HG03280 (cell line): ENCODE results near the gene C2orf92.
"Not testable (repeated sequence)": the region's sequence is repeated elsewhere in the genome, so short reads cannot be mapped to it uniquely, and the experiment has no call there.

Experiments used
- ATAC-seq: cut with Tn5 transposase; IDR thresholded peaks from one replicate; pipeline ENCODE4 v1.9.1; 2021; ENCODE audit warnings: mild to moderate bottlenecking, moderate library complexity; ENCODE audit not compliant: unreplicated experiment

Gene C2orf92

GRCh38 chr2:97669448-97669847 lies at the start of gene C2orf92:
C2orf92 (plus strand) TSS chr2:97669713; CDS start chr2:97669789, 76 bp downstream.
- no peak for ATAC-seq

DNA sequence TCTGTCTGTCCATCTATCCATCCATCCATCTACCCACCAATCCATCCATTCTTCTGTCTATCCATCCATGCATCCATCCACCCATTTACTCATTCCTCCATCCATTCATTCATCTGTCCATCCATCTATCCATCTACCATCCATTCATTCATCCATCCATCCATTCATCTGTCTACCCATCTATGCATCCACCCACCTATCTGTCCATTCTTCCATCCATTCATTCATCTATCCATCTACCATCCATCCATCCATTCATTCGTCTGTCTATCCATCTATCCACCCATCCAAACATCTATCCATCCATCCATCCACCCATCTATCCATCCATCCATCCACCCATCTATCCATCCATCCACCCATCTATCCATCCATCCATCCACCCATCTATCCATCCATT lies 49.0 kb upstream of the C2orf92 start:
- not testable (repeated sequence) for ATAC-seq

GRCh38 chr2:97622976-97623375 lies 46.5 kb upstream of the C2orf92 start:
- not testable (repeated sequence) for ATAC-seq

DNA sequence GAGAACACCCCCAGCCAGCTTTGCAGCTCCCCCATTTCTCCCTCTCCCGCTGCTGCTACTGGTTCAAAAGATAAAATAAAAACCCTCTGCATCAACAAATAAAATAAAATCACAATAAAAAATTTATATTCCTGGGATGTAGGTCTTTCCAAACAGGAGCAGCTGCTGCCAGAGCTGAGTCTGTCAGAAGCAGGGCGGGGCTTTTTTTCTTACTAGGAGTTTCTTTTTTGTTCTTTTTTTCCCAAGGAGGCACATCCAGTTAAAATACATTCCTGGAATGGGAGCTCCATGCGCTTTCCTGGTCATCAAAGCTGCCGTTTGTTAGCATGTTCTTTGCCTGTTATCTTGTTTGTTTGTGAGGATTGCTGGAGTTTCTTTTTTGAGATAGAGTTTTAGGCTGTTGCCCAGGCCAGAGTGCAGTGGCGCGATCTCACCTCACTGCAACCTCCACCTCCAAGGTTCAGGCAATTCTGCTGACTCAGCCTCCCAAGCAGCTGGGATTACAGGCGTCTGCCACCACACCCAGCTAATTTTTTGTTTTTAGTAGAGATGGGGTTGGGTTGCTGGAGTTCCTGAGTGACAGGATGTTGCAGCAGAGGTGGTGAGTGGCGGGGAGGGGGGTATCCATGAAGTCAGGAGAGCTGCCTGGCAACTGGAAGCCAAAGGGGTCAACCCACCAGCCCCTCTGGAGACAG lies 44.0 kb upstream of the C2orf92 start:
- not testable (repeated sequence) for ATAC-seq

DNA sequence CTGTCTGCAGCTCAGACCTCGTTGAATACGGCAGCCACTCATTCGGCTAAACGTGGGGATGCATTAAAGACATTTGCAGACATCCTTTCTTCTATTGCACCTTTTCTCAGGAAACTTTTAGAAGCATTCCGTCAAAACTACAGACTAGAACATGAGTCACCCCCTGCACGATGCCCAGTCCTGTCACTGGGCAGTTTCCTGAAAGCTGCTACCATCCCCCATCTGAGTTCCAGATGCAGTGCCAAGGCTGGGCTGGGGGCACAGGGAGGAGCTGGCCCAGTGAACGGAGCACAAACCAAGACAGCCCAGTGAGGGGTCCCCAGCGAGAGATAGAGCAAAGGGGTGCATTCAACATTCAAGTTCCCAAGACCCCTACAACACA lies 43.5 kb upstream of the C2orf92 start:
- not testable (repeated sequence) for ATAC-seq

GRCh38 chr2:97644023-97644717 lies 25.3 kb upstream of the C2orf92 start:
- no peak for ATAC-seq

- peak; percentile 28 for ATAC-seq
Observed at GRCh38 chr2:97645112-97645694, 24.3 kb upstream of the C2orf92 start.

- peak; percentile 97 for ATAC-seq
Observed at GRCh38 chr2:97645695-97646629, 23.6 kb upstream of the C2orf92 start, which contains the start of gene COX5B. COX5B (plus strand) TSS chr2:97646062; CDS start chr2:97646087, 25 bp downstream.

GRCh38 chr2:97646977-97647376 lies 22.5 kb upstream of the C2orf92 start:
- ATAC-seq, result no peak

GRCh38 chr2:97651114-97651513 lies 18.4 kb upstream of the C2orf92 start:
- no peak for ATAC-seq

GRCh38 chr2:97653473-97653872 lies 16.0 kb upstream of the C2orf92 start:
- ATAC-seq, result no peak

DNA sequence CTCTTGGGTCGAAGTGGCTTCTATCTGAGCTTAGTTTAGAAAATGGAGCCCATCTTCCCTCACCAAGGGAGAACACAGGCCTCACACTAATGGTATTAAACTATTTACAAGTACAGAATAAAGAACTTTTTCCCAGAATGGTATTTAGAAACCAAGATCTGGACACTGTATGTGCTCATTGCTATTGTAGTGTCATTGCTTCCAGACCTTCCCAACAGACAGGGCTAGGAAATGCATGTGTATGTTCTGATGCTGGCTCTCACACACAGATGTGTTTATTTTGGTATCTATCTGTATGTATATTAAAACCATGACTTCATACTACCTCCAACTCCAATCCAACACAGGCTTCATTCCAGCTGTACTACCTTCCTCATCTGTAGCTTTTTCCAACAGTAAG lies 15.6 kb upstream of the C2orf92 start:
- ATAC-seq, result no peak

DNA sequence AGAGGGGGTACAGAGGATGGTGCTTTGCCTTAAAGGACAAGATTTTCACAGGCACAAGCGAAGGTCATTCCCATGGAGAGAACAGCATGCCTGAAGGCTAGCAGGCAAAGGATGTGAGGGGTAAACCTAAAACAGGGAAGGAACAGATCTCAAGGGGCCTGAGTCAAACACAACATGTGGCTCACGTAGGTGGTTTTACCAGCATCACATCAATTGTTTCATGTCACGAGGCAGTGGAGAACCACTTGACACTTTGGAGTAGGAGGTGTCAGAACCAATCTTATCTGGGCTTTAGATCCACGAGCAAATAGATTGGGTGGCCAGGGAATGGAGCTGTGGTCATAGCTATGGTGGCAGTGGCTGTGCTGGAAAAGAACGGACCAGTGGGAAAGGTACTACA lies 15.2 kb upstream of the C2orf92 start:
- ATAC-seq, result no peak

DNA sequence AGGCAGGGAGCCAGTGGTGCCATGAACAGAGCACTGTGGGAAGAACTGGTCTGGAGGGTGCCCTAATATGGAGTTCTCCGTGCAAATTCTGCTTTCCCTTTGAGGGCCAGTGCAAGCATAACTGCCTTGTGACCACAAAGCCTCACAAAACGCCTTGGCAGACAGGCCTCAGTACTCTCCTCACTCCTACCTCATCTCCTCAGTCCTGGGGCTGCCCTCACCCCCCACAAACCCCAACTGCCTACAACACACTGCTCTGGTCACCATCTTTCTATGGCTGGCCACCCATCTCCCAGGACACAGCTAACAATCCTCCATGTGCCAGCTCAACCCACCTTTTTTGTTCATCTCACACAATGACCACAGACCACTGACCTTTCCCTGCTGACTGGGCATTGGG lies 14.7 kb upstream of the C2orf92 start:
- no peak for ATAC-seq

GRCh38 chr2:97656129-97656755 lies 13.3 kb upstream of the C2orf92 start:
- no peak for ATAC-seq

GRCh38 chr2:97656905-97657587 lies 12.5 kb upstream of the C2orf92 start:
- ATAC-seq, result no peak

- ATAC-seq, result no peak
Observed at GRCh38 chr2:97657986-97658690, 11.4 kb upstream of the C2orf92 start.

DNA sequence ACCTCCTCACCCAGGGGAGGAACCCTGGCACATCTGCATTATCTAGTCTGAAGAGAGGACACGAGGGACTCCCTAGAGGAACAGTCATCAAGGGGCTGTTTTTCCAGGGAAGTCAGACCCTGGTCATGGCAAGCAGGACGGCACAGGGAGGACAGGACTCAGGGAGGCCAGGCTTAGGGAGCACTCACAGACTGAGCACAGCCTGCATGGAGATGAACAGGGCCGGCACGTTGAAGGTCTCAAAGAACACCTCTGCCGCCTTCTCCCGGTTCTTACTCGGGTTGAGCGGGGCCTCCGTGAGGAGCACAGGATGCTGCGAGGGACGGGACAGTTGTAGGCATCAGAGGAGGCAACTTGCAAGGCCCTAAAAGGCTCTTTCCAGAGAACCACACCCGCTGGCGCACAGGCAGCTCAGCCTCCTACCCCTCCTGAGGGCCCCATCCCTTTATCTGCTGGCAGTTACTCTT lies 10.8 kb upstream of the C2orf92 start:
- ATAC-seq, result no peak
